Heart right ventricle (tissue), 16 donors: ENCODE measurements around the gene NT5C1A. TPM values are rescaled to one million over a fixed set of nuclear protein-coding genes. Genes with fewer than 3 reads are reported as not detected.

Experiments used
- ATAC-seq, 8 donors: fragments of 200-7000 bp; cut with Tn5 transposase; one replicate each; pipeline ENCODE4 v1.9.1; 2020; ENCODE audit warnings: mild to moderate bottlenecking in 8 of 8, moderate library complexity in 8 of 8, moderate number of reproducible peaks in 1 of 8
- DNase-seq, 2 donors: peaks; one replicate each; pipeline ENCODE4 v3.0.0-alpha.2; 2020
- H3K27ac ChIP-seq, 10 donors: fragments of 200-600 bp; sonication (generic) in 2 of 10; one replicate each; pipeline versions ENCODE4 v1.5.0 to v1.8.0; 2020 to 2022; ENCODE audit warnings: mild to moderate bottlenecking in 3 of 10
- H3K27me3 ChIP-seq, 7 donors: fragments of 200-600 bp; one replicate each; pipeline ENCODE4 v1.8.0; 2021 to 2022; ENCODE audit warnings: mild to moderate bottlenecking in 2 of 7
- H3K36me3 ChIP-seq, 9 donors: fragments of 200-600 bp; sonication (generic) in 1 of 9; one replicate each; pipeline versions ENCODE4 v1.5.0 to v1.8.0; 2020 to 2022; ENCODE audit warnings: mild to moderate bottlenecking in 2 of 9
- H3K4me1 ChIP-seq, 9 donors: fragments of 200-600 bp; sonication (generic) in 1 of 9; one replicate each; pipeline versions ENCODE4 v1.5.0 to v1.8.0; 2020 to 2022; ENCODE audit warnings: mild to moderate bottlenecking in 4 of 9
- H3K4me3 ChIP-seq, 10 donors: fragments of 200-600 bp; sonication (generic) in 2 of 10; one replicate each; pipeline versions ENCODE4 v1.5.0 to v1.8.0; 2020 to 2022; ENCODE audit warnings: mild to moderate bottlenecking in 7 of 10, moderate library complexity in 2 of 10
- H3K9me3 ChIP-seq, 11 donors: fragments of 200-600 bp in 10 of 11; sonication (generic) in 2 of 11; one replicate each; pipeline versions ENCODE4 v1.5.0 to v1.8.0; 2013 to 2022; ENCODE audit warnings: mild to moderate bottlenecking in 2 of 11, control low read depth in 1 of 11, moderate library complexity in 1 of 11
- CTCF ChIP-seq, 9 donors: fragments of 200-600 bp; sonication (generic) in 2 of 9; IDR thresholded peaks; one replicate each; pipeline versions ENCODE4 v1.5.0 to v1.8.0; 2021 to 2022; ENCODE audit warnings: antibody characterized with exemption in 9 of 9, mild to moderate bottlenecking in 5 of 9, moderate library complexity in 1 of 9
- WGBS, 2 donors: extraction: QIAGEN DNeasy Blood & Tissue Kit; methylation state at CpG; one replicate each; pipeline ENCODE4 v1.1.7; 2013; ENCODE audit warnings: inconsistent platforms in 1 of 2; 5-methylcytosine and 5-hydroxymethylcytosine counted together
- intact Hi-C, 10 donors: fragments of 100-400 bp; cut with DNase I; formaldehyde crosslinking; loops; one replicate each; pipeline versions ENCODE4 v1.11.1 to v1.14.2; 2022
- polyA plus RNA-seq, 2 donors: library from polyadenylated mRNA; stranded (reverse); fragments of 200-250 nt; gene quantifications; one replicate each; pipeline ENCODE4 v1.2.3, GENCODE V29; 2013
- total RNA-seq, 10 donors: library from RNA; stranded (reverse); fragmentation: NEBNext Ultra II Directional in 3 of 10; extraction: Animal tissue kit (Norgen Biotek cat#: 25700) in 3 of 10; gene quantifications; one replicate each; pipeline versions ENCODE4 v1.2.1 to v1.2.4, GENCODE V29; 2021 to 2023
- donor health status: Arrhythmogenic right ventricular cardiomyopathy.
- donor health status: ischemic (EF 13 %, LVEDD 7.1; RV severe dilation, severe dysfunction).
- donor health status: healthy with polysubstance abuse.
- donor health status: DM: no; HTN: yes; CAD: no.
- donor health status: DM: no; HTN: no; CAD: no.
- donor health status: ischemic (EF 25% LVEDD 6.9; RV normal size, moderate dysfunction).
- donor health status: ischemic (EF 25% LVEDD 5.7; RV mildly dilated, moderate dysfunction).
- donor health status: healthy.
- donor health status: DM: yes; HTN: yes; CAD: no.
- donor health status: Ischemic cardiomyopathy.
- donor health status: ischemic (EF 35%, LVEDD 5.7; RV mildly dilated, moderate dysfunction).
- donor health status: nonischemic (EF 11% LVEDD 7.7; RV severe dilation, severe dysfunction).
- donor health status: DM: yes; HTN: yes; CAD: no.
- donor health status: PGD.
- donor health status: ischemic (EF 29% LVEDD 5.4; RV normal size, mild dysfunction).
- donor health status: nonischemic (EF 23%, LVEDD 6.1; RV moderate dilation, normal function).

NT5C1A gene
- total and polyA plus RNA-seq, 12 donors = 0.68 to 59.2 (median 25.0) TPM

GRCh38 chr1:39631361-39632322 lies 40.3 kb downstream of the NT5C1A start:
- WGBS, 2 donors = 70 to 78% methylated on average over 16 of the region's 16 CpGs
- Histone ChIP-seq H3K27me3 (peaks cover 0 to 13% (median 3%) of the 10 kb centered on the region in 7 donors), H3K4me1 (peaks cover 3 to 75% (median 16%) of the 10 kb centered on the region in 9 donors), H3K27ac (peak overlapping the region in 9 of 10 donors; percentile 53 to 96 (median 92)), H3K36me3 (peaks cover 0 to 59% (median 13%) of the 10 kb centered on the region in 9 donors), H3K4me3 (peak overlapping the region; percentile 10 to 79 (median 64)), H3K9me3 (no peaks in the 10 kb centered on the region)
- no peak for DNase-seq
- intact Hi-C loops = no loop called here
- ATAC-seq = no peak
- no peak for TF ChIP-seq CTCF (IDR thresholded peaks at IDR 0.05)

GRCh38 chr1:39628807-39629350 lies 43.0 kb downstream of the NT5C1A start:
- Histone ChIP-seq H3K27ac (peak overlapping the region in 1 of 10 donors; percentile 44), H3K4me3 (no peak overlapping the region), H3K4me1 (peaks cover 17 to 89% (median 40%) of the 10 kb centered on the region in 9 donors), H3K27me3 (peaks cover 0 to 10% (median 3%) of the 10 kb centered on the region in 7 donors), H3K36me3 (peaks cover 0 to 66% (median 13%) of the 10 kb centered on the region in 9 donors), H3K9me3 (no peaks in the 10 kb centered on the region)
- no peak for TF ChIP-seq CTCF (IDR thresholded peaks at IDR 0.05)
- intact Hi-C loops = no loop called here
- DNase-seq (no peak), ATAC-seq (no peak)
- 96 to 97% methylated on average over 11 of the region's 11 CpGs for WGBS, 2 donors

GRCh38 chr1:39626646-39627045 lies 45.3 kb downstream of the NT5C1A start:
- H3K27me3 ChIP-seq = peaks cover 0 to 2% (median 0%) of the 10 kb centered on the region in 7 donors
- TF ChIP-seq CTCF (IDR thresholded peaks at IDR 0.05) = no peak
- 79 to 82% methylated on average over 16 of the region's 16 CpGs for WGBS, 2 donors
- no peaks in the 10 kb centered on the region for H3K9me3 ChIP-seq
- H3K27ac ChIP-seq = peak overlapping the region; percentile 64 to 92 (median 82)
- H3K4me1 ChIP-seq = peaks cover 17 to 86% (median 46%) of the 10 kb centered on the region in 9 donors
- H3K4me3 ChIP-seq = no peak overlapping the region
- no peak for DNase-seq
- peaks cover 0 to 55% (median 12%) of the 10 kb centered on the region in 9 donors for H3K36me3 ChIP-seq
- no peak for ATAC-seq
- intact Hi-C loops = no loop called here

GRCh38 chr1:39625462-39626273 lies 46.2 kb downstream of the NT5C1A start:
- intact Hi-C loops = no loop called here
- TF ChIP-seq CTCF (IDR thresholded peaks at IDR 0.05) = no peak
- H3K4me1 ChIP-seq = peaks cover 17 to 78% (median 46%) of the 10 kb centered on the region in 9 donors

More at GRCh38 chr1:39625462-39626273, 46.2 kb downstream of the NT5C1A start:
- Histone ChIP-seq H3K4me3 (no peak overlapping the region), H3K36me3 (peaks cover 0 to 47% (median 2%) of the 10 kb centered on the region in 9 donors), H3K9me3 (peaks cover 0 to 4% (median 0%) of the 10 kb centered on the region in 11 donors), H3K27me3 (no peaks in the 10 kb centered on the region), H3K27ac (peak overlapping the region; percentile 64 to 92 (median 82))
- DNase-seq = peak; percentile 86 to 88
- ATAC-seq = peak; percentile 84 to 94 (median 90)
- WGBS, 2 donors = 31 to 37% methylated on average over 11 of the region's 11 CpGs
